HAP-1 (cell line): Measurements from ENCODE around the gene RAB9A.

Experiments used
- DNase-seq, 2 experiments: peaks; one replicate each; pipeline ENCODE4 v3.0.0-alpha.2; 2016 to 2020; ENCODE audit warnings: low spot score in 2 of 2
- H3K27me3 ChIP-seq: fragments of 250-450 bp; sonication (Bioruptor Pico); 2 replicates; pipeline ENCODE4 v1.5.1; 2020; ENCODE audit warnings: low read depth, mild to moderate bottlenecking, moderate library complexity
- H3K36me3 ChIP-seq: fragments of 250-450 bp; sonication (Bioruptor Pico); replicated peaks from 2 replicates; pipeline ENCODE4 v1.5.1; 2020; ENCODE audit warnings: mild to moderate bottlenecking
- H3K4me1 ChIP-seq: fragments of 250-450 bp; sonication (Bioruptor Pico); 2 replicates; pipeline ENCODE4 v1.5.1; 2020; ENCODE audit warnings: mild to moderate bottlenecking
- H3K4me3 ChIP-seq: fragments of 250-450 bp; sonication (Bioruptor Pico); 2 replicates; pipeline ENCODE4 v1.5.1; 2020; ENCODE audit warnings: mild to moderate bottlenecking, moderate library complexity
- H3K9me3 ChIP-seq: fragments of 250-450 bp; sonication (Bioruptor Pico); 2 replicates; pipeline ENCODE4 v1.5.1; 2020; ENCODE audit warnings: mild to moderate bottlenecking, moderate library complexity
- in situ Hi-C: fragments of 300-500 bp; cut with MboI; formaldehyde crosslinking; loops from 3 replicates; pipeline ENCODE4 v1.14.3; 2020; ENCODE audit warnings: low sequenced_read_pairs, inconsistent platforms, mixed read lengths

The RAB9A gene

DNA sequence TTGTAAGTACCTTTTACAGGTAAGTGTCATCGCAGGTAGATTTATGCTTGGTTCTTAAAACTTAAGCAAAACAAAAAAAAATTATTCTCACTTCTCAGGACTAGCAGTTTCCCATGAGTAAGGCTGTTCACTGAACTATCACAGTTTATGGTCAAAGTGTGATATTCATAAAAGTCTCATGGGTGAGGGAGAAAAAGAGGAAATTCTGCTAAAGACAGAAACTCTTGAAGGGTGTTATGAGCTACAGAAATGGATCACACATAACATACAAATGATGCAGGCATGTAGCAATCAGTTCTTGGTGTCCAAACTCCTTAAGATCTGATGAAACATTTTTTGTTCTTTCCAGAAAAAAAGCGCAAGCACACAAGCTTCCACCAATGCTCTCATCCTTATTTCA lies 8.5 kb downstream of the RAB9A start:
- H3K4me1 ChIP-seq = peaks cover 8% of the 10 kb centered on the region
- H3K9me3 ChIP-seq = no peaks in the 10 kb centered on the region
- no peaks in the 10 kb centered on the region for H3K27me3 ChIP-seq
- DNase-seq = no peak
- peaks cover 12% of the 10 kb centered on the region; the same call in 1 of the 2 replicates for H3K36me3 ChIP-seq
- in situ Hi-C loops = no loop called here
- no peak overlapping the region for H3K4me3 ChIP-seq

DNA sequence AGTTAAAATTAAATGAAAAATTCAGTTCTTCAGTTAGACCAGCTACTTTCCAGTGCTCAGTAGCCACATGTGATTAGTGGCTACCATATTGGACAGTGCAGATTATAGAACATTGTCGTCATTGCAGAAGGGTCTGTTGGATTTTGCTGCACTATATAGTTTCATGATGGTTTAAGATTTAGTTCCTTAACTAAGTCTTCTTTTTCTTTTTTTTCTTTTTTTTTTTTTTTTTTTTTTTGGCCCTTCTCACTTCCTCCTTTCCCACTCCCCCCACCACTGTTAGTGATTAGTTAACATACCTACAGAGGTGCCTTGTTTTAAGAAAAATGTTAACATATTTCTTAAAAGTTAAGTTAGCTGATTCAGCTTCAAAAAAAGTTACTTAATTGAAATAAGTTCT lies 9.0 kb downstream of the RAB9A start:
- H3K9me3 ChIP-seq = no peaks in the 10 kb centered on the region
- no peak overlapping the region for H3K4me3 ChIP-seq
- H3K4me1 ChIP-seq = peaks cover 4% of the 10 kb centered on the region
- DNase-seq = no peak
- in situ Hi-C loops = no loop called here
- no peaks in the 10 kb centered on the region for H3K27me3 ChIP-seq
- peaks cover 12% of the 10 kb centered on the region; the same call in 1 of the 2 replicates for H3K36me3 ChIP-seq

DNA sequence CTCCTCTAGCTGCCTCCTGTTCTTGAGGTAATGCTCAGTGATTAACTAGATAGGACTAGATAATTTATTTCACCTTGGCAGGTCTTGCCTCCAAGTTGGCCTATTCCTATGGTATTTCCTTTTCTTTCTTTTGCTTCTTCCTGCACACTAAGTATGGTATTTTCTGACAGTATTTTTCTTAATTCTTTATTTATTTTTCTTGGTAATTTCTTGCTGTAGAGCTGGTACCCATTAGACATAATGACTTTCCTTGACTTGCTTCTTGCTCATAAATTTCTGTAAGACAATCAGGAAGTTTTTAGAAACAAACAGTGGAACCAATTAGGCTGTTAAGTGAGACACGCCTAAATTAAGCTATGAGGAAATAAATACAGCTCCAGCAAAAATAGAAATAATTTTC lies 9.5 kb downstream of the RAB9A start:
- Histone ChIP-seq H3K4me3 (no peak overlapping the region), H3K9me3 (no peaks in the 10 kb centered on the region), H3K36me3 (peaks cover 12% of the 10 kb centered on the region; the same call in 1 of the 2 replicates), H3K4me1 (peaks cover 4% of the 10 kb centered on the region), H3K27me3 (no peaks in the 10 kb centered on the region)
- no peak for DNase-seq
- in situ Hi-C loops = no loop called here

- Histone ChIP-seq H3K4me1 (no peaks in the 10 kb centered on the region; the same call in 1 of the 2 replicates), H3K9me3 (no peaks in the 10 kb centered on the region), H3K36me3 (peaks cover 12% of the 10 kb centered on the region; the same call in 1 of the 2 replicates), H3K27me3 (no peaks in the 10 kb centered on the region), H3K4me3 (no peak overlapping the region)
- no peak for DNase-seq
- in situ Hi-C loops = no loop called here
These were observed 10.4 kb downstream of the RAB9A start for GRCh38 chrX:13699183-13699826.

GRCh38 chrX:13700380-13700779 lies 11.5 kb downstream of the RAB9A start:
- H3K4me3 ChIP-seq = no peak overlapping the region
- H3K36me3 ChIP-seq = peaks cover 9% of the 10 kb centered on the region; the same call in 1 of the 2 replicates
- no peaks in the 10 kb centered on the region; the same call in 1 of the 2 replicates for H3K4me1 ChIP-seq
- no peaks in the 10 kb centered on the region for H3K9me3 ChIP-seq
- no peaks in the 10 kb centered on the region for H3K27me3 ChIP-seq
- DNase-seq = no peak
- in situ Hi-C loops = no loop called here

DNA sequence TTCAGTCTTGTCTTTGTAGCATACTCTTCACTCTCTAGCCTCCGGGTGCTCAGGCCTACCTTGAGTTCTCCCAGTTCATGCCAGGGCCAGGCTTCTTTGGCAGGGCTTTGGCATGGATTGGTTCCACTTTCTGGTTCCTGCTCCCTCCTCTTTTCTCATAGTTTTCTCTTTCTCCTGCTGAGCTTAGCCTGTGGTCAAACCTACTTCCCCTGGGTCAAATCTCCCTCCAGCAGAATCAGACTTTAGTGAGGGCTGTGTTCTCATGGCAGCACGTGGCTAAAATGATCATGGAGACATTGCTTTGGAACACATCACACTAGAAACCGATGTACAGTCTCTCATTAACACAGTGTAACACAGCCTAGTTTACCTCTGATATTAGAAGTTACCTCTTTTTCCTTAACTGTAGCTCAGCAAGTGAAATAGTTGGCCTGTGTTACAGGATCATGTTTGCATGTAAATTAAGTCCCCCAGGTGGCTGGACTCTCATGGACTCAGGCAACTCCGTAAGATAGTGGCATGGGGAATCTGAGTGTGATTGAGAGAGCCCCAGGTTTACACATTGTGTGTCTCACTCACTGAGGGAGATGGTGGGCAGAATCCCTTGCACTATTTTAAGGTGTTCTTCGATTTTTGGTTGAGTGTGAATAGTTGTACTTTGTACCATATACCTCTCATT lies 13.3 kb downstream of the RAB9A start:
- in situ Hi-C loops = no loop called here
- Histone ChIP-seq H3K9me3 (no peaks in the 10 kb centered on the region), H3K36me3 (peaks cover 9% of the 10 kb centered on the region; the same call in 1 of the 2 replicates), H3K27me3 (no peaks in the 10 kb centered on the region), H3K4me1 (no peaks in the 10 kb centered on the region; the same call in 1 of the 2 replicates), H3K4me3 (no peak overlapping the region)
- no peak for DNase-seq

DNA sequence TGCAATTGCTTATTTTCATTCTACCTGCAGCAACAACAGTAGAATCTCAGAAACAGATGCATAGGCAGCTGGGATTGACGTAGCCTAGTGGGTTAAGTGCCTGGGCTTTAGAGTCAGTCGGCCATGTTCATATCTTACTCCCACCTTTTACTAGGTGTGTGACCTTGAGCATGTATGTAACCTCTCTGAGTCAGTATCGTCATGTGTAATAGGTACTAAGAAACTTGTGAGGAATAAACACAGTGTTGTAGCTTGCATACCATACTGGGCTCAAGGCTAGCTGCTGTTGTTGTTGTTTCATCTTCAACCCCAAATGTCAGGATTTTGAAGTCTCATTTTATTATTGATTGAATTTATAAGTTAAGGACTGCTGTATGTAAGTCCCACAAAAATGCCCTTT lies 14.2 kb downstream of the RAB9A start:
- DNase-seq = no peak
- no peak overlapping the region for H3K4me3 ChIP-seq
- in situ Hi-C loops = no loop called here
- H3K9me3 ChIP-seq = no peaks in the 10 kb centered on the region
- H3K36me3 ChIP-seq = peaks cover 4% of the 10 kb centered on the region; the same call in 1 of the 2 replicates
- H3K27me3 ChIP-seq = no peaks in the 10 kb centered on the region
- H3K4me1 ChIP-seq = no peaks in the 10 kb centered on the region; the same call in 1 of the 2 replicates

DNA sequence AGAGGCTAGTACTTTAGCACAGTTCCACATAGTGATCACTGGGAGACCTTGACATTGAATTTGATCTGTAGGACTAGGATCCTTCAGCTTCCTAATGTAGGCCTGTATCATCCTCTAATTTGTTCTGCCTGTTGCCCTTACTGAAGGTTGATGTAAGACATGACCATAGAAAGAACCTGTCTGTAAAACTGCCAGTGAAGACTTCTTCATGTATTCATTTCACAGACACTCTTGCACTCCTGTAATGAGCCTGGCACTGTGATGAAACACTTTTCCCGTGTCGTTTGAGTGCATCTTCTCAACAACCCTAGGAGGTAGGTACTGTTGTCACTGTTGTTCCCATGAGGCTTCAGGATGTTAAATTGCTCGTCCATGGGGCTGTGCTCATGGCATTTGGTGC lies 14.7 kb downstream of the RAB9A start:
- no peaks in the 10 kb centered on the region for H3K27me3 ChIP-seq
- in situ Hi-C loops = no loop called here
- H3K9me3 ChIP-seq = no peaks in the 10 kb centered on the region

GRCh38 chrX:13711141-13711540 lies 22.2 kb downstream of the RAB9A start:
- H3K36me3 ChIP-seq = peaks cover 36% of the 10 kb centered on the region
- no peaks in the 10 kb centered on the region for H3K9me3 ChIP-seq
- peaks cover 18% of the 10 kb centered on the region for H3K4me1 ChIP-seq
- in situ Hi-C loops = no loop called here
- no peaks in the 10 kb centered on the region for H3K27me3 ChIP-seq
- no peak for DNase-seq
- H3K4me3 ChIP-seq = no peak overlapping the region

More for the DNA sequence above, 14.7 kb downstream of the RAB9A start:
- Histone ChIP-seq H3K4me3 (no peak overlapping the region), H3K36me3 (peaks cover under 1% of the 10 kb centered on the region; the same call in 1 of the 2 replicates), H3K4me1 (peaks cover 4% of the 10 kb centered on the region)
- DNase-seq = no peak

DNA sequence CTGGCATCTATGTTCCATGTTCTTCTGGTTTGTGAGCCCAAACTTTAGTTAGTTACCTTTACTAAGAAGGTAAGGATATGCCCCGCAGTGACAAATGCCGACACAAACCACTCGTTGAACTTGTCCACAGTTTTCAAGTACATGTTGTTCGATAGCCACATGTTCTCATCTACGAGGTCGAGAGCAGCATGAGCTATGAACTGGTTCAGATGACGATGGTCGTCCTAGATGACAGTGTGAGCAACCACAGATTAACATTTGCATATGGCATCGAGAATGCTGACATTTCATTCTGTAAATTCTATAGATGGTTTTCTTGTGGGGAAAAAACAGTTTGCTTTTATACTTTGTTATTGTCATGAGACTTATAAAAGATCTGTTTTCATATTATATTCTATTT lies 27.5 kb downstream of the RAB9A start:
- H3K4me1 ChIP-seq = peaks cover 11% of the 10 kb centered on the region
- no peaks in the 10 kb centered on the region for H3K27me3 ChIP-seq
- no peak overlapping the region for H3K4me3 ChIP-seq
- in situ Hi-C loops = no loop called here
- H3K9me3 ChIP-seq = no peaks in the 10 kb centered on the region
- H3K36me3 ChIP-seq = peaks cover 57% of the 10 kb centered on the region
- DNase-seq = no peak

DNA sequence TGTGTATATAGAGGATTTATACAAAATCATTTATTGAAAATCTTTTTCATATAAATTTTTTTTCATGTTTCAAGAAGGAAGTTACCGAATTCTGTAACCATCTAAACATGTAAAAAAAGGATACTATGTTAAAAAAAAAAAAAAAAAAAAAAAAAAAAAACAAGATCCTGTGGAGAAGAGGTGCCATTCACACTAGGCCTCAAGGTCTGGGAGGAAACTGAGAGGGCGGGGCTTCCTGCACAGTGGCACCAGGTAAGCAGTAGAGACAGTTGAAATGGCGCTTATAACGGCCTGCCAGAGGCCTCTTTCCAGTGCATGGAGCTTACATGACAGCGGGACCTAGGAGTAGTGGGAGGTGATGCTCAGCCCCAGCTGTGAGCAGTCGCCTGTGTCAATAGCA lies 28.0 kb downstream of the RAB9A start:
- H3K9me3 ChIP-seq = no peaks in the 10 kb centered on the region
- H3K4me1 ChIP-seq = peaks cover 7% of the 10 kb centered on the region
- H3K36me3 ChIP-seq = peaks cover 54% of the 10 kb centered on the region
- no peak for DNase-seq
- H3K27me3 ChIP-seq = no peaks in the 10 kb centered on the region
- in situ Hi-C loops = no loop called here
- no peak overlapping the region for H3K4me3 ChIP-seq

DNA sequence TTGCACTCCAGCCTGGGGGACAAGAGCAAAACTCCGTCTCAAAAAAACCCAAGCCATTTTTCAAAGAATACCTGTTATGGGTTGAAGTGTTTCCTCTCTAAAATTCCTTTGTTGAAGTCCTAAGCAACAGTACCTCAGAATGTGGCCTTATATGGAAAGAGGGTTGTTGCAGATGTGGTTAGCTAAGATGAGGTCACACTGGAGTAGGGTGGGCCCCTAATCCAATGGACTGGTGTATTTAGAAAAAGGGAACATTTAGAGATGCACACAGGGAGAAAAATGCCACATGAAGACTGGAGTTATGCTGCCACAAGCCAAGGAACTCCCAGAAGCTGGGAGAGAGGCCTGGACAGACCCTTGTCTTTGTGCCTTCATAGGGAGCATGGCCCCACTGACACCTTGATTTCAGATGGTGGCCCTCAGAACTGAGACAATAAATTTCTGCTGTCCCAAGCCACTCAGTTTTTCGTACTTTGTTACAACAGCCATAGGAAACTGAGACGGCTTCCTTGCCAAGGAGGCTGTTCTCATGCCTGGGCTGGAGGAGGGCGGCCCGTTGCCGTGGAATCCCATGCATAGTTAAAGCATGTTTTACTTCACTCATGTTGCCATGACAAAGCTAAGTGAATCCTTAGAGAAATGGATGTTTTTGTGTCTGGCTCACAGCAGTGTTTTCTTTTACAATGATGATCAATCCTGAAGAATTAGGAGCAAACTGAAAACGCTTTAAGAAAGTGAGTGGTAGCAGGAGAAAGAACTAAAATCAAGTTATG lies 29.0 kb downstream of the RAB9A start:
- H3K9me3 ChIP-seq = no peaks in the 10 kb centered on the region
- no peaks in the 10 kb centered on the region for H3K27me3 ChIP-seq
- H3K36me3 ChIP-seq = peaks cover 54% of the 10 kb centered on the region
- H3K4me1 ChIP-seq = no peaks in the 10 kb centered on the region
- in situ Hi-C loops = no loop called here
- no peak overlapping the region for H3K4me3 ChIP-seq
- no peak for DNase-seq

DNA sequence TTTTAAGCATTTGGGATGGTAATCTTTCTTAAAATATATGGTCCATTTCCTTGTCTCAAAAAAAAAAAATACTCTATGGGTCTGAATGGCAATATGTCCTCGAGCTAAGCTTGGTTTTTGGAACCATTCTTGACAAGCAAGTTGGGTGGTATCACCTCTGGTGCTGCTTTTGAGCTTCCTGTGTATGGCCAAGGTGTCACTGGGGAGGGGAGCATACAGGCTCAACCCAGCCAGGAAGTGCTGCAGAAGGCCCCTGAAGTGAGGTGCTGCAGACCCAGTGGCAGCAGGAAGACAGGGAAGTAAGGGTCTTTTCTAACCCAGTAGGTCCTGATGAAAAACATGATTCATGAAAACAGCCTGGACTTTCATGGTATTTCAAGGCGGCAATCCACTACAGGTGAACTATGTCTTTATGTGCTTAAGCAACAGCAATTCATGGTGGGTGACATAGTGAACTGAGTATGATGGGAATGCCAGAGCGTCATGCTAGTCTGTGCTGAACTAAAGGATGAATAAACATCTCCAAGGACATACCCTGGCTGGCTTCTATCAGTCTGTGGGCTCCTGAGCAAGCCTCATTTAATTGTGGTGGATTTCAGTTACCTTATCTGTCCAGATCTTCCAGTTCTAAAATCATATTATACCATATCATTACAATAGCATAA lies 30.4 kb downstream of the RAB9A start:
- H3K9me3 ChIP-seq = no peaks in the 10 kb centered on the region
- no peaks in the 10 kb centered on the region for H3K27me3 ChIP-seq
- no peaks in the 10 kb centered on the region for H3K4me1 ChIP-seq
- H3K4me3 ChIP-seq = no peak overlapping the region
- H3K36me3 ChIP-seq = peaks cover 52% of the 10 kb centered on the region
- DNase-seq = no peak
- in situ Hi-C loops = no loop called here
